Natural killer cell (primary cell): ENCODE results near the gene ISM1. TPM values are rescaled to one million over a fixed set of nuclear protein-coding genes. Genes with fewer than 3 reads are reported as not detected.

Source experiments
- ATAC-seq, 3 donors: fragments of 150-1000 bp in 2 of 3; fragments of 200-7000 bp in 1 of 3; cut with Tn5 transposase; 1 replicate in 1 of 3; 2 replicates in 2 of 3; pipeline ENCODE4 v1.10.0; 2021; ENCODE audit warnings: mild to moderate bottlenecking in 2 of 3, moderate library complexity in 2 of 3
- DNase-seq, 2 donors: peaks; one replicate each; pipeline versions ENCODE4 v3.0.0 to v3.0.0-alpha.2; 2013 to 2021; ENCODE audit warnings: mixed read lengths in 1 of 2
- H3K27ac ChIP-seq: one replicate; pipeline ENCODE4 v1.5.1; 2013; ENCODE audit warnings: mild to moderate bottlenecking, low read length
- H3K27me3 ChIP-seq: one replicate; pipeline ENCODE4 v1.6.1; 2013; ENCODE audit warnings: low read length; ENCODE audit not compliant: control insufficient read depth, insufficient read depth
- H3K36me3 ChIP-seq: one replicate; pipeline ENCODE4 v1.6.1; 2013; ENCODE audit warnings: low read length; ENCODE audit not compliant: control insufficient read depth, insufficient read depth
- H3K4me1 ChIP-seq: one replicate; pipeline ENCODE4 v1.6.1; 2013; ENCODE audit warnings: low read length; ENCODE audit not compliant: control insufficient read depth, insufficient read depth
- H3K4me3 ChIP-seq: one replicate; pipeline ENCODE4 v1.5.1; 2013; ENCODE audit warnings: low read length
- H3K9me3 ChIP-seq: one replicate; pipeline ENCODE4 v1.6.1; 2013; ENCODE audit warnings: low read length; ENCODE audit not compliant: control insufficient read depth, insufficient read depth
- H3K27ac Mint-ChIP-seq, 2 donors: one replicate each; pipeline ENCODE4 v1.8.0; 2022; ENCODE audit warnings: mild to moderate bottlenecking in 2 of 2, mixed read lengths in 2 of 2, moderate library complexity in 1 of 2
- H3K27me3 Mint-ChIP-seq, 2 donors: one replicate each; pipeline ENCODE4 v1.8.0; 2022; ENCODE audit warnings: low read depth in 2 of 2, mixed read lengths in 2 of 2
- H3K36me3 Mint-ChIP-seq: one replicate; pipeline ENCODE4 v1.8.0; 2022; ENCODE audit warnings: mixed read lengths
- H3K4me1 Mint-ChIP-seq, 2 donors: one replicate each; pipeline ENCODE4 v1.8.0; 2022; ENCODE audit warnings: mixed read lengths in 2 of 2
- H3K4me3 Mint-ChIP-seq: one replicate; pipeline ENCODE4 v1.8.0; 2022; ENCODE audit warnings: mild to moderate bottlenecking, moderate library complexity, mixed read lengths
- H3K9me3 Mint-ChIP-seq, 2 donors: one replicate each; pipeline ENCODE4 v1.8.0; 2022; ENCODE audit warnings: mixed read lengths in 2 of 2
- WGBS: methylation state at CpG from one replicate; pipeline ENCODE4 v1.1.7; 2013; ENCODE audit warnings: missing lambda C conversion rate; ENCODE audit not compliant: insufficient coverage; 5-methylcytosine and 5-hydroxymethylcytosine counted together
- intact Hi-C: fragments of 100-400 bp; cut with micrococcal nuclease; formaldehyde crosslinking; loops from one replicate; pipeline ENCODE4 v1.14.2; 2022
- total RNA-seq, 4 donors: library from RNA; stranded (reverse); fragments of 120-200 nt in 1 of 4; gene quantifications; one replicate each; pipeline versions ENCODE4 v1.2.3 to v1.2.4, GENCODE V29; 2013 to 2022
- TF ChIP-seq, protein P1 (sequence below): fragments of 200-600 bp; IDR thresholded peaks from one replicate; pipeline ENCODE4 v1.8.0; 2022; ENCODE audit warnings: antibody characterized with exemption

ISM1 gene
- total RNA-seq, 3 donors from 2014 or later (not counting 1 experiment from before 2014, with no cell fraction given), result 0.13 TPM; not detected in 2

DNA sequence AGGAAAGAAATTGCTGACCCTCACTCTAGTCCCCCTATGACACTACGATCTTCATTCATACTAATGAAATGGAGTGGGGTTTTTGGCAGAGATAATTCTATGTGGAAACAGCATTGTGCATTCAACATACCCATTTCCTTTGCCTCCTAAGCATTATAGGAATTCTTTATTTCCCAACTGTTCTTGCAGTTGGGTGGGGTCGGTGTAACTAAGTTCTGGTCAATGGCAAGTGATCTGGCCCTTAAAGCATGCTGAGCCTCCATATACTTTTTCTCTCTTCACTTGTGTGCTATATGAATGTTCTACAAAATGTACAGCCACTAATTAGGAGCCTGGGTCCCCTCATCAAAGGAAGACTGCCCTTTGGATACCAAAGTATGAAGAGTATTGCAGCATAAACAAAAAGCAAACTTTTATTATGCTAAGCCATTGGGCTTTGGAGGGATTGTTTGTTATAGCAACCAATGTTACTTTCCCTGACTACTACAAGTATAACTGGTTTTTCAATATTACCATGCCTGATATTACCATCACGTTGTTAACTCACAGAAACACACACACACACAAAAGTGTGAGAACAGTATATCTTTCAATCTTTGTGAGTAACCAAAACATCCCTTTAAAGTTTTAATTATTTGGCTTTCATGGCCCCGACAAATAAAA lies 9.0 kb upstream of the ISM1 start:
- H3K27me3 Mint-ChIP-seq, result peaks cover 34 to 57% of the 10 kb centered on the region in 2 donors

DNA sequence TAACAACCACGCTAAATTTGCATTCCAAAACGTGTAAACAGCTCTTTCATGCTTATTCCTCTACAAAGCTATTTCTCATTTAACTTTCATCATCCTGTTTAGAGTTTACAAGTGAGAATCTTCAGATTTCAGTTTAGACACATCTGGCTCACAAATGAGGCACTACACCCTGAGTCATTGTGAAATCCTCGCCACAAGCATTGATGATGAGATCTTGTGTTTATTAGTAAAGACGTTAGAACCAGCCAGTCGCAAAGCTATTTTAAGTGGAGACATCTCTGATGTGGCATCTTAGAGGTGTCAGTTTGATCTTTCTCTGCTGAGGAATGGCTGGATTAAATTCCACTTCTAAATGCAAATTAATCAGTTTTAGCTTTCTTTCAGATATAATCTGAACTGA lies 8.3 kb upstream of the ISM1 start:
- H3K4me1 ChIP-seq, result no peaks in the 10 kb centered on the region
- Mint-ChIP-seq H3K27ac (no peak overlapping the region), H3K4me3 (no peak overlapping the region), H3K4me1 (peaks cover 6 to 8% of the 10 kb centered on the region in 2 donors), H3K9me3 (no peaks in the 10 kb centered on the region), H3K27me3 (peaks cover 38 to 63% of the 10 kb centered on the region in 2 donors), H3K36me3 (no peaks in the 10 kb centered on the region)
- ATAC-seq, result no peak
- intact Hi-C loops, result no loop called here
- H3K9me3 ChIP-seq, result no peaks in the 10 kb centered on the region
- H3K4me3 ChIP-seq, result no peak overlapping the region
- WGBS, result 54% methylated on average over 5 of the region's 5 CpGs
- H3K36me3 ChIP-seq, result no peaks in the 10 kb centered on the region
- H3K27ac ChIP-seq, result no peak overlapping the region
- H3K27me3 ChIP-seq, result peaks cover 4% of the 10 kb centered on the region
- TF ChIP-seq, protein P1, sequence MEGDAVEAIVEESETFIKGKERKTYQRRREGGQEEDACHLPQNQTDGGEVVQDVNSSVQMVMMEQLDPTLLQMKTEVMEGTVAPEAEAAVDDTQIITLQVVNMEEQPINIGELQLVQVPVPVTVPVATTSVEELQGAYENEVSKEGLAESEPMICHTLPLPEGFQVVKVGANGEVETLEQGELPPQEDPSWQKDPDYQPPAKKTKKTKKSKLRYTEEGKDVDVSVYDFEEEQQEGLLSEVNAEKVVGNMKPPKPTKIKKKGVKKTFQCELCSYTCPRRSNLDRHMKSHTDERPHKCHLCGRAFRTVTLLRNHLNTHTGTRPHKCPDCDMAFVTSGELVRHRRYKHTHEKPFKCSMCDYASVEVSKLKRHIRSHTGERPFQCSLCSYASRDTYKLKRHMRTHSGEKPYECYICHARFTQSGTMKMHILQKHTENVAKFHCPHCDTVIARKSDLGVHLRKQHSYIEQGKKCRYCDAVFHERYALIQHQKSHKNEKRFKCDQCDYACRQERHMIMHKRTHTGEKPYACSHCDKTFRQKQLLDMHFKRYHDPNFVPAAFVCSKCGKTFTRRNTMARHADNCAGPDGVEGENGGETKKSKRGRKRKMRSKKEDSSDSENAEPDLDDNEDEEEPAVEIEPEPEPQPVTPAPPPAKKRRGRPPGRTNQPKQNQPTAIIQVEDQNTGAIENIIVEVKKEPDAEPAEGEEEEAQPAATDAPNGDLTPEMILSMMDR, result no peak
- no peak for DNase-seq

More for the DNA sequence above, 9.0 kb upstream of the ISM1 start:
- Histone ChIP-seq H3K36me3 (no peaks in the 10 kb centered on the region), H3K27me3 (peaks cover 3% of the 10 kb centered on the region), H3K4me3 (no peak overlapping the region), H3K9me3 (no peaks in the 10 kb centered on the region), H3K27ac (no peak overlapping the region), H3K4me1 (no peaks in the 10 kb centered on the region)
- DNase-seq (no peak), ATAC-seq (no peak)
- no peaks in the 10 kb centered on the region for H3K36me3 Mint-ChIP-seq
- peaks cover 6 to 8% of the 10 kb centered on the region in 2 donors for H3K4me1 Mint-ChIP-seq
- 61% methylated on average over 2 of the region's 4 CpGs for WGBS
- no peaks in the 10 kb centered on the region for H3K9me3 Mint-ChIP-seq
- intact Hi-C loops, result no loop called here
- no peak overlapping the region for H3K4me3 Mint-ChIP-seq
- H3K27ac Mint-ChIP-seq, result no peak overlapping the region
- TF ChIP-seq, protein P1, result no peak

DNA sequence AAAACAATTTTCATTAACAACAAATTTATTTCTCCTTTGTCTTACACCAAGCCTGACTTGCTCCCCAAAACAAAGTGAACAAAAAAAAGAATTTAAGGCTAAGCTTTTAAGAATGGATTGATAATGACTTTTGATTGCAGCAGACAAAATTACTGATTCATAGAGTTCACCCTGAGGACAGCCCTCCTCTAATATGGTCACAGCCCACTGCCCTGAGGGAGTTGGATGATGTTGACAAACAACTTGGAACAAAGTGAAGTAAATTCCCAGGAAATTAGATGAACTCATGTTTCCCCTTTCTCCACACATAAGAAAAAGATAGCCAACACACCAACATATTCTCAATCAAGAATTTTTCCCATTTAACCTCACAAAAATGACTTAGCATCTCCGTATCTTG lies 7.7 kb upstream of the ISM1 start:
- intact Hi-C loops, result no loop called here
- H3K36me3 Mint-ChIP-seq, result no peaks in the 10 kb centered on the region

More for the DNA sequence above, 7.7 kb upstream of the ISM1 start:
- TF ChIP-seq, protein P1, result no peak
- no peak overlapping the region for H3K4me3 ChIP-seq
- H3K27me3 Mint-ChIP-seq, result peaks cover 44 to 69% of the 10 kb centered on the region in 2 donors
- 89% methylated on average over 1 of the region's 1 CpG for WGBS
- DNase-seq (no peak), ATAC-seq (no peak)
- H3K27me3 ChIP-seq, result peaks cover 8% of the 10 kb centered on the region
- H3K9me3 Mint-ChIP-seq, result no peaks in the 10 kb centered on the region
- no peaks in the 10 kb centered on the region for H3K4me1 ChIP-seq
- no peak overlapping the region for H3K4me3 Mint-ChIP-seq
- H3K27ac ChIP-seq, result no peak overlapping the region
- peaks cover 6 to 8% of the 10 kb centered on the region in 2 donors for H3K4me1 Mint-ChIP-seq
- no peak overlapping the region for H3K27ac Mint-ChIP-seq
- H3K9me3 ChIP-seq, result no peaks in the 10 kb centered on the region
- no peaks in the 10 kb centered on the region for H3K36me3 ChIP-seq
